DMS79 (cell line): ENCODE measurements around the gene D2HGDH.
"Not testable (repeated sequence)": the region's sequence is repeated elsewhere in the genome, so short reads cannot be mapped to it uniquely, and the experiment has no call there.

ENCODE experiments used
- DNase-seq: peaks from one replicate; lab custom pipeline; 2025; lab: John Stamatoyannopoulos, UW

Gene D2HGDH

GRCh38 chr2:241724975-241725870, 9.2 kb upstream of the D2HGDH start:
- DNase-seq = no peak

- no peak for DNase-seq
Observed at GRCh38 chr2:241726459-241726858, 8.0 kb upstream of the D2HGDH start.

GRCh38 chr2:241728000-241728399, 6.4 kb upstream of the D2HGDH start:
- no peak for DNase-seq

DNA sequence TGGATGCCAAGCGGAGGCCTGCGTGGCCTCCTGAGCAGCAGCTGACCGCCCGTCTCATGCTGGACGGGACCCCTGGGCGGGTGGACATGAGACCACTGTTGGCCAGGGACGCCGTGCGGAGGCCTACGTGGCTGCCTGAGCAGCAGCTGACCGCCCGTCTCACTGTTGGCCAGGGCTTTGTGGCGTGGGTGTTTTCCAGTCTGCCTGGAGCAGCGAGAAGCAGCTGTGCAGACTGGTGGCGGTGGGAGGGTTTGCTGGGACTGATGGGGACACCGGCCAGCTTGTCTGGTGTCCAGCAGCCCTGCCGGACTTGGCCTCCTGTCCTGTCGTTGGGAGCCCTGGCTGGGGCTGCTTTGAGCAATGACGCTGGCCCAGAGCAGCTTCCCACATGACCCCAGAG, 5.8 kb upstream of the D2HGDH start:
- DNase-seq = no peak

DNA sequence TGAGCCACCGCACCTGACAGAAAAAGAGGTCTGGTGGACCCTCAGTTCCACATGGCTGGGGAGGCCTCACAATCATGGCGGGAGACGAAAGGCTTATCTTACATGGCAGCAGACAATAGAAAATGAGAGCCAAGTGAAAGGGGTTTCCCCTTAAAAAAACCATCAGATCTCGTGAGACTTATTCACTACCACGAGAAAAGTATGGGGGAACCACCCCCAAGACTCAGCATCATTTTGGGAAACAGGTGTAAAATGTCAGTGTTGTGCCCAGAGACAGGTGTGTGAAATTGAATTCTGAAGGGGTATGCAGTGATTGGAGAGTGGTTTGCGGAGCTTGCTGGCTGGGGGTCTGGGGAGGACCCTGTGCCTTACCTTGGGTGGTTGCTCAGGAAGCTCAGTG, 4.6 kb upstream of the D2HGDH start:
- no peak for DNase-seq

DNA sequence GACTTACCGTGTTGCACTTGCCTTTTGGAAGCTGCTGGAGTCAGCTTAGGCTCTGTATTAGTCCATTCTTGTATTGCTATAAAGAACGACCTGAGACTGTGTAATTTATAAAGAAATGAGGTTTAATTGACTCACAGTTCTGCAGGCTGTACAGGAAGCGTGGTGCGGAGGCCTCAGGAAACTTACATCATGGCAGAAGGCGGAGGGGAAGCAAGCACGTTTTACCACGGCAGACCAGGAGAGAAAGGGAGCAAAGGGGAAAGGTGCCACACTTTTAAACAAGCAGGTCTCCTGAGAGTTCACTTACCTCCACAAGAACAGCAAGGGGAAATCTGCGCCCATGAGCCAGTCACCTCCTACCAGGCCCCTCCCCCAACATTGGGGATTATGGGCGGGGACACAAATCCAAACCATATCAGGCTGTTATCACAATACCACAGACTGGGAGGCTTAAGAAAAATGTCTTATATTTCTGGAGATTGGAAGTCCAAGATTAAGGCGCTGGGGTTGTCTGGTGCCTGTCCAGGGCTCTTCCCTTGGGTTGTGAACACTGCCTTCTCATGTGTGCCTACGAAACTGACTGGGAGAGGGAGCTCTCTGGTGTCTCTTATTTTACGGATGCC, 3.6 kb upstream of the D2HGDH start:
- DNase-seq = no peak

DNA sequence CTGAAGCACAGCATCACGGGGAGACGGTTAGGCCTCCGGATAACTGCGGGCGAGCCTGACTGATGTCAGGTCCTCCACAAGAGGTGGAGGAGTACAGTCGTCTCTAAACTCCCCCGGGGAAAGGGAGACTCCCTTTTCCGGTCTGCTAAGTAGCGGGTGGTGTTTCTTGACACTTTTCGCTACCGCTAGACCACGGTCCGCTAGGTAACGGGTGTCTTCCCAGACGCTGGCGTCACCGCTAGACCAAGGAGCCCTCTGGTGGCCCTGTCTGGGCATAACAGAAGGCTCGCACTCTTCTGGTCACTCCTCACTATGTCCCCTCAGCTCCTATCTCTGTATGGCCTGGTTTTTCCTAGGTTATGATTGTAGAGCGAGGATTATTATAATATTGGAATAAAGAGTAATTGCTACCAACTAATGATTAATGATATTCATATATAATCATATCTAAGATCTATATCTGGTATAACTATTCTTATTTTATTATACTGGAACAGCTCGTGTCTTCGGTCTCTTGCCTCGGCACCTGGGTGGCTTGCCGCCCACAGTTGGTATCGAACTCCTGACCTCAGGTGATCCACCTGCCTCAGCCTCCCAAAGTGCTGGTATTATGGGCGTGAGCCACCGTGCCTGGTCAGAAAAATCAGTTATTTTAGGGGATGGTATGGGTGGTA, 1.8 kb upstream of the D2HGDH start:
- DNase-seq = not testable (repeated sequence)

- no peak for DNase-seq
Observed at GRCh38 chr2:241733391-241734207, 831 bp upstream of the D2HGDH start.

DNA sequence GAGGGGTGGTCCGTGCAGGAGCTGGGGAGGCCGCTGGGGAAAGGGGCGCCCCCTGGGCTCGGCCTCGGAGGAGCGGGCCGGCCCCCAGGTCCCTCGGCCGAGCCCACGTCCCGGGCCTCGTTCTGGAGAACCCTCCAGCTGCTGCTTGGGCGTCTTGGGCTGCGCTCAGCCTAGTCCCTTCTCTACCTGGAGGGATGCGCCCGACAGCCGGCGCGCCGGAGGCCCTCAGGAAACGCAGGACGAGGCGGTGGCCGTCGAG, 293 bp upstream of the D2HGDH start:
- no peak for DNase-seq

GRCh38 chr2:241736111-241736510, 1.7 kb downstream of the D2HGDH start:
- DNase-seq = no peak

DNA sequence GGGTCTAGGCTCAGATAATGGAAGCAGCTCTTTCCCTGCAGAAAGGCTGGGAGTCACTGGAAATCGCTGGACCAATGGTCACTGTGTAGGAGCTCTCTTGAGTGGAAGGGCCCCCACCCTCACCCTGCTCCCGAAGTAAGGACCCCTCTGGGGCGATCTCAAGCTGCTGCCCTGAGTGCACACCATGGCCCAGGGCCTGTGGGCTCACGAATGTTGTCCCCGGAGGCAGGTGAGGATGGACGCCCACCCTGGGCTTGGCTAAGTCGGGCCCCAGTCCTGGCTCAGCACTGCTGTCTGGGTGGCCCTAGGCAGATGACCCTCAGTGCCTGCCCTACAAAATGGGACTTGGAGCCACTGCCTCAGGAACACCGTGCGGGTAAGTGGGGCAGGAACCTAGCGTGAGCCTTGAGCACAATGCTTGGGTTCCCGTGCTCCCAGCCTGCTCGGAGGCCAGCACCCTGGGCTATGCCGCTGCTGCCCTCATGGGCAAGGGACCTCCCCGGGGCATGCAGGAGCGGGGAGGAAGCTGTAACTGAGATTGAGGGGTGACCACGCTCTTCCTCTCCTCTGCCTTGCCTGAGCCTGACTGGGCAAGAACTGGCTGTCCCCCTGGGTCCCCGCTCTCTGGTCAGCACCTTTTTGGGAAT, 3.7 kb downstream of the D2HGDH start:
- no peak for DNase-seq

- no peak for DNase-seq
Observed at GRCh38 chr2:241739177-241739576, 4.7 kb downstream of the D2HGDH start.

DNA sequence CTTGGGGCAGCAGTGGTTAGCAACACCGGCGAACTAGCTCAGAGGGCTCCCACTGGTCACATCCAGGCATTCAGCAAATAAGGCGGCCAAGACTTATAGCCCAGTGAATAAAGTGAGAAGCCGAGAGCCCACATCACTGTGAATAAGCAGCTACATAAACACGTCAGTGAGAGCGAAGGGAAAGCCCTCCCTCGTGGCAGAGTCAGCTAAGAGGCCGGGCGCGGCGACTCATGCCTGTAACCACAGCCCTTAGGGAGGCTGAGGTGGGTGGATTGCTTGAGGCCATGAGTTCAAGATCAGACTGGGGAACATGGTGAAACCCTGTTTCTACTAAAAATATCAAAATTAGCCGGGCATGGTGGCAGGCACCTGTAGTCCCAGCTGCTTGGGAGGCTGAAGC, 5.2 kb downstream of the D2HGDH start:
- no peak for DNase-seq

- DNase-seq = no peak
Observed at GRCh38 chr2:241741016-241741415, 6.6 kb downstream of the D2HGDH start.

DNA sequence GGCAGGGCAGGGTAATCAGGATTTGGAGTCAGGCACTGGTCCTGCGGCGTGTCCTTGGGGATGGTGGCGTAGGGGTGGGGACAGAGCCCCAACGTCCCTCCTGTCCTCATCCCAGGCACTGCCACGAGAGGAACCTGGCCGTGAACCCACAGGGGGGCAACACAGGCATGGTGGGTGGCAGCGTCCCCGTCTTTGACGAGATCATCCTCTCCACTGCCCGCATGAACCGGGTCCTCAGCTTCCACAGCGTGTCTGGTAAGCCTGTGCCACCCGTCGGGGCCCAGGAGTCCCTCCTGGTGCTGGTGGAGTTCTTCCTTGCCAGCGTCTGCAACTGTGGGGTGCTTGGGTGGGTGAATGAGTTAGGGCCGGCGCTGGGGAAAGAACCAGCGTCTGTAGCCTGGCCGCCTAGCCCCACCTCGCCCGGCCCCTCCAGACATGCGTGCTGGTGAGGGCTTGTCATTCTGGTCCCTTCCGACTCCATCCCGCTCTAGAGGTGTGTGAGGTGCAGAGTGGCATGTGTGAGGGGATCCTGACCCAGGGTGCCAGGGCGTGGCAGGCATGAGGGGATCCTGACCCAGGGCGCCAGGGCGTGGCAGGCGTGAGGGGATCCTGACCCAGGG, 8.0 kb downstream of the D2HGDH start:
- DNase-seq = no peak

DNA sequence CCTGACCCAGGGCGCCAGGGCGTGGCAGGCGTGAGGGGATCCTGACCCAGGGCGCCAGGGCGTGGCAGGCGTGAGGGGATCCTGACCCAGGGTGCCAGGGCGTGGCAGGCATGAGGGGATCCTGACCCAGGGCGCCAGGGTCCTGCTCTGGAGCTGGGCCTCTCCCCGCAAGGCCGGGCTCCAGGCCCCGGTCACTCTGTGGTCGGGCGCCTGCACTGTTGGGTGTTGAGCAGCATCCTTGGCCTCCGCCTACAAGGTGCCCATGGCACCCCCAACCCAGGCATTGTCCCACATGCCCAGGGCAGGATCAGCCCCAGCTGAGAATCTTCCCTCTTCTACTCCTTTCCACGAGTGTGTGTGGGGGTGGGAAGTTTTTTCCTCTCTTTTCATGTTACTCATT, 8.6 kb downstream of the D2HGDH start:
- DNase-seq = not testable (repeated sequence)

- DNase-seq = no peak
Observed at GRCh38 chr2:241743620-241744019, 9.2 kb downstream of the D2HGDH start.

GRCh38 chr2:241744028-241744754, 9.8 kb downstream of the D2HGDH start:
- no peak for DNase-seq

DNA sequence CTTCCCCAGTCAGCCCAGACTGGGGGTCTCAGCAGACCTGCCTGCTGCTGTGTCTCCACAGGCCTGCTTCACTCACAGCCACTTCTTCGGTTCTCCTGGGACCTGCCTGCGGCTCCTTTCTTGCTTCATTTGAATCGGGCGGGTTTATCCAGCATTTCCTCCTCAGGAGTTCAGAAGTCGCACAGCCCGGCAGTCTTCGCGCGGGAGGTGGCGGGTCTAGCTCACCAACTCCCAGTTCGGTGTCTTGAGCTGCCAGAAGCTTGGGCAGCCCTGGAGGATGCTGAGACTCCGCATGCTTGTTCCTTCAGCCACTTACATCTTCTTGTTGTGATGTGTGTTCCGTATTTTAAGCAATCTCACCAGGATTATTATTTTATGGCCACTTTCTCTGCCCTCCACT, 10.8 kb downstream of the D2HGDH start:
- no peak for DNase-seq

DNA sequence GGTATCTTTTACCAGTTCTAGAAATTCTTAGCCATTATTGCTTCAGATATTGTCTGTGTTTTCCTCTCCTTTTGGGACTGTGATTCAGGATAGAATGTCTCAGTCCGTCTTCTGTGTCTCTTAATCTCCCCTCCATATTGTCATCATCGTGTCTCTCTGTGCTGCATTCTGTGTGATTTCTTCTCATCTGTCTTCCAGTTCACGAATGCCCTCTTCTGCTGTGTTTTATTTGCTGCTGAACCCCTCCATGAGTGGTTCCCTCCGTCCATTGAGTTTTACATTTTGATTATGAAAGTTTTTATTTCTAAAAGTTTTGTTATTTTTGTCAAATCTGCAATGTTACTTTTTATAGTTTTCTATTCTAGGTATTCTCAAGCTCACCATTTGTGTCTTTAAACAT, 11.7 kb downstream of the D2HGDH start:
- DNase-seq = no peak
